ENCODE data around the gene SIM2.

SIM2 gene

GRCh38 chr21:36738489-36739126 is 39.7 kb downstream of the SIM2 start:
- no peak overlapping the region for H3K4me3 ChIP-seq (ENCODE audit: low read depth, low read length)
- DNase-seq (ENCODE audit: low read depth), result no peak
- TF ChIP-seq, protein P1, sequence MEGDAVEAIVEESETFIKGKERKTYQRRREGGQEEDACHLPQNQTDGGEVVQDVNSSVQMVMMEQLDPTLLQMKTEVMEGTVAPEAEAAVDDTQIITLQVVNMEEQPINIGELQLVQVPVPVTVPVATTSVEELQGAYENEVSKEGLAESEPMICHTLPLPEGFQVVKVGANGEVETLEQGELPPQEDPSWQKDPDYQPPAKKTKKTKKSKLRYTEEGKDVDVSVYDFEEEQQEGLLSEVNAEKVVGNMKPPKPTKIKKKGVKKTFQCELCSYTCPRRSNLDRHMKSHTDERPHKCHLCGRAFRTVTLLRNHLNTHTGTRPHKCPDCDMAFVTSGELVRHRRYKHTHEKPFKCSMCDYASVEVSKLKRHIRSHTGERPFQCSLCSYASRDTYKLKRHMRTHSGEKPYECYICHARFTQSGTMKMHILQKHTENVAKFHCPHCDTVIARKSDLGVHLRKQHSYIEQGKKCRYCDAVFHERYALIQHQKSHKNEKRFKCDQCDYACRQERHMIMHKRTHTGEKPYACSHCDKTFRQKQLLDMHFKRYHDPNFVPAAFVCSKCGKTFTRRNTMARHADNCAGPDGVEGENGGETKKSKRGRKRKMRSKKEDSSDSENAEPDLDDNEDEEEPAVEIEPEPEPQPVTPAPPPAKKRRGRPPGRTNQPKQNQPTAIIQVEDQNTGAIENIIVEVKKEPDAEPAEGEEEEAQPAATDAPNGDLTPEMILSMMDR (conservative IDR thresholded peaks at IDR 0.05; ENCODE audit: low read depth, low read length), result no peak

DNA sequence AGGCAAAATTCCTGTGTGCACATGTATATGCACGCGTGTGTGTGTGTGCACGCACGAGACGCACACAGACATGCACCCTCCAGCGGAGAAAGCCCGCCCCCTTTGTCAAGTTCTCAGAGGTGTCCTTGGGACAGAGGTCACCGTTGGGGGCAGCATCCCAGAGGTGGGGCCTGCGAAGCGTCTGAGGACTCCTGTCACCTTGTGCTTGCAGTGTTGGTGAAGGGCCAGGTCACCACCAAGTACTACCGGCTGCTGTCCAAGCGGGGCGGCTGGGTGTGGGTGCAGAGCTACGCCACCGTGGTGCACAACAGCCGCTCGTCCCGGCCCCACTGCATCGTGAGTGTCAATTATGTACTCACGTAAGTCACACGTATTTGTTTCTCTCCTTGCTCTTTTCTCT is 42.6 kb downstream of the SIM2 start:
- TF ChIP-seq, protein P1 (conservative IDR thresholded peaks at IDR 0.05; ENCODE audit: low read depth, low read length), result no peak
- no peak overlapping the region for H3K4me3 ChIP-seq (ENCODE audit: low read depth, low read length)
- DNase-seq (ENCODE audit: low read depth), result no peak

DNA sequence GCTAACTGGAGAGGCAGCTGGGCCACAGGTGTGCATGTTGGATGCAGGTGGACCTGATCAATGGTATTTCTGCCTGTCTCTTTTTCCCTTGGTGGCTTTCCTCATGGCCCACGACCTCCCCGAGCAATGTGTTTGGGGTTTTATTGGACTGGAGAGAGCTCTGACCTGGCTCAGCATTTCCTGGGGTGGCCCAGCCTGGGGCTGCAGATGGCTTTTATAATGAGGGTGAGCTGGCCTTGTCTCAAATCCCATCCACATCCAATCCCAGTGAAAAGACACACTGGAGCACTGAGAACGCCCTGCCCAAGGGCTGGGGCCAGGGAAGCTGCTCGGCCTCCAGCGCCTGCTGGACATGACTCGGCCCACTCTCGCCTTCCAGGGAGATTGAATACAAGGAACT is 44.1 kb downstream of the SIM2 start:
- TF ChIP-seq, protein P1 (conservative IDR thresholded peaks at IDR 0.05; ENCODE audit: low read depth, low read length), result no peak
- H3K4me3 ChIP-seq (ENCODE audit: low read depth, low read length), result no peak overlapping the region
- DNase-seq (ENCODE audit: low read depth), result no peak

DNA sequence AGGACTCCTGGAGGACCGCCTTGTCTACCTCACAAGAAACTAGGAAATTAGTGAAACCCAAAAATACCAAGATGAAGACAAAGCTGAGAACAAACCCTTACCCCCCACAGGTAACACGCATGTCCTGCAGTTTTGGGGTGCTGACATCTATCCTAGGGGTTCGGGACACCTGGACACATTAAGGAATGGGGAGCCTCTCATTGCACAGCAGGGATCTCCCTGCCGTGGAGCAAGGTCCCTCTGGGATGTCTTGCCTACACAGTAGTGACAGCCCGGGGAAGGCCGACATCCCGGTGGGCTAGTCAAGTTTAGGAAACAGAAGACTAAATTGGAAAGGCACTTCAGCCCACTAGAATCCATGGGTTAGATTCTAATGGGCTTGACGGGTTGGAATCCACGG is 44.5 kb downstream of the SIM2 start:
- DNase-seq (ENCODE audit: low read depth), result no peak
- TF ChIP-seq, protein P1 (conservative IDR thresholded peaks at IDR 0.05; ENCODE audit: low read depth, low read length), result no peak
- no peak overlapping the region for H3K4me3 ChIP-seq (ENCODE audit: low read depth, low read length)

DNA sequence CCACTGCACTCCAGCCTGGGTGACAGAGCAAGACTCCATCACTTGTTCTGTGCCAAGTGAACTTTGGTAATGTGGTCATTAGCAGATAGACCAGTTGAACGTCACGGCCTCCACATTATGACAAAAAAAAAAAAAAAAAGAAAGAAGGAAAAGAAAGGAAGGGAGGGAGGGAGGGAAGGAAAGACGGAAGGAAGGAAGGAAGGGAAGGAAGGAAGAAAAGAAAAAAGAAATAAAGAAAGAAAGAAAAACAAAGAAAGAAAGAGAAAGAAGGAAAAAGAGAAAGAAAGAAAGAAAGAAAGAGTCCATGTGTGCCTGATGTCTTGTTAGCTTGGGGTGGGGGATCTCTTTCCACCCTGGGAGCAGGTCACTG is 45.3 kb downstream of the SIM2 start:
- TF ChIP-seq, protein P1 (conservative IDR thresholded peaks at IDR 0.05; ENCODE audit: low read depth, low read length), result no peak
- H3K4me3 ChIP-seq (ENCODE audit: low read depth, low read length), result no peak overlapping the region
- DNase-seq (ENCODE audit: low read depth), result no peak

GRCh38 chr21:36744560-36745231 is 45.8 kb downstream of the SIM2 start:
- TF ChIP-seq, protein P1 (conservative IDR thresholded peaks at IDR 0.05; ENCODE audit: low read depth, low read length), result no peak
- no peak overlapping the region for H3K4me3 ChIP-seq (ENCODE audit: low read depth, low read length)
- DNase-seq (ENCODE audit: low read depth), result no peak

GRCh38 chr21:36745459-36745858 is 46.5 kb downstream of the SIM2 start:
- TF ChIP-seq, protein P1 (conservative IDR thresholded peaks at IDR 0.05; ENCODE audit: low read depth, low read length), result no peak
- no peak for DNase-seq (ENCODE audit: low read depth)
- no peak overlapping the region for H3K4me3 ChIP-seq (ENCODE audit: low read depth, low read length)
